Epithelial cell of esophagus (primary cell): ENCODE measurements around the gene GPATCH8.
"Not testable (repeated sequence)": the region's sequence is repeated elsewhere in the genome, so short reads cannot be mapped to it uniquely, and the experiment has no call there.

ENCODE experiments used
- DNase-seq: peaks from one replicate; pipeline ENCODE4 v3.0.0; 2010; ENCODE audit warnings: low read depth
- H3K4me3 ChIP-seq: 2 replicates; pipeline ENCODE4 v1.5.1; 2011; ENCODE audit warnings: mild to moderate bottlenecking, low read length, control low read depth
- TF ChIP-seq, protein P1 (sequence below): IDR thresholded peaks from 2 replicates; pipeline ENCODE4 v1.5.1; 2011; ENCODE audit warnings: low read depth, mild to moderate bottlenecking, low read length, control low read depth, inconsistent platforms; ENCODE audit not compliant: insufficient read depth; ENCODE audit errors: missing control alignments

GPATCH8 gene

DNA sequence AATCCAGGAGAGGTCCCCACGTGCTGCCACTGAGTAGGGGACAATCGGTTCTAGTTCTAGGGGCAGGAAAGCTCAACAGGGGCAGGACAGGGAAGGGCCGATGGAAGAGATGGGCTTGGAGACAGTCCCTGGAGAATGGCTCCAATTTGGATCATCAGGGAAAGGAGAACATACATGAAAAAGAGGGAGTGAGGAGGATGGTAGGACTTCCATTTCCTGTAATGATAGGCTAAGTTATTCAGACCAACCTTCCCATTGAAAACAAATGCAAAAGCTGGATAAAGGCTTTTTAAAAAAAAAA is 20.4 kb upstream of the GPATCH8 start:
- DNase-seq = no peak
- TF ChIP-seq, protein P1, sequence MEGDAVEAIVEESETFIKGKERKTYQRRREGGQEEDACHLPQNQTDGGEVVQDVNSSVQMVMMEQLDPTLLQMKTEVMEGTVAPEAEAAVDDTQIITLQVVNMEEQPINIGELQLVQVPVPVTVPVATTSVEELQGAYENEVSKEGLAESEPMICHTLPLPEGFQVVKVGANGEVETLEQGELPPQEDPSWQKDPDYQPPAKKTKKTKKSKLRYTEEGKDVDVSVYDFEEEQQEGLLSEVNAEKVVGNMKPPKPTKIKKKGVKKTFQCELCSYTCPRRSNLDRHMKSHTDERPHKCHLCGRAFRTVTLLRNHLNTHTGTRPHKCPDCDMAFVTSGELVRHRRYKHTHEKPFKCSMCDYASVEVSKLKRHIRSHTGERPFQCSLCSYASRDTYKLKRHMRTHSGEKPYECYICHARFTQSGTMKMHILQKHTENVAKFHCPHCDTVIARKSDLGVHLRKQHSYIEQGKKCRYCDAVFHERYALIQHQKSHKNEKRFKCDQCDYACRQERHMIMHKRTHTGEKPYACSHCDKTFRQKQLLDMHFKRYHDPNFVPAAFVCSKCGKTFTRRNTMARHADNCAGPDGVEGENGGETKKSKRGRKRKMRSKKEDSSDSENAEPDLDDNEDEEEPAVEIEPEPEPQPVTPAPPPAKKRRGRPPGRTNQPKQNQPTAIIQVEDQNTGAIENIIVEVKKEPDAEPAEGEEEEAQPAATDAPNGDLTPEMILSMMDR = no peak
- no peak overlapping the region for H3K4me3 ChIP-seq

DNA sequence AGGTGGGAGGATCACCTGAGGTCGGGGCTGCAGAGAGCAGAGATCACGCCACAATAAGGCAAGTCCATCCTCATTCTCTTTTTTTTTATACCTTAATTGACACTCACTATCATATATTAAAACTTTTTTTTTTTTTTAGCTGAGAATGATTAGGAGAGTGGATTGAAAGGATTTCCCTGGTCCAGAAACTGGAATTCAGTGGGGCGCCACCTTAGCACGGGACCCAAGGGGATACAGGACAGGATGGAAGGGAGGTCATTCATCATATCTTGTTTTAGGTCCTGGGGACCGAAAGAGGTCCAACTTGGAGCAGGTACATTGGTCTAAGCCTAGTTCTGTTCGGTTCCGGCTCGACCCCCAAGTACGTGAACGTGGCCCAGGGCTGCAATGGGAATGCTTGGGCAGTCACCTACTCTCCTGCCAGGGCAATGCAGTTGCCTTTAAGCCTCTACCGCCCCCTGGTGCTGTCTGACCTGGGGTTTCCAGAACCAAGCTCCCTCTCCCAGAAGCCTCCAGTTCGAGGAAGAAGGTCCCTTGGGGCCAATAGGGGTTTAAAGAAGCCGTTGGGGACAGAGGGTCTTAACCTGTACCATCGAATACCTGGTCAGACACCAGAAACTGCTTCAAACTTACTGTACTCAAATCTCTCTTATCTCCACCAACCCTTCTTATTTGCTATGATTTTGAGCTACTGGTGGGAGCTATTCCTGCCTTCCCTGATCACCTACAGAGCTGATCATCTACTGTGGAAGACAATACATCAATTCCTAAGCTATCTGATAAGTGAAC is 19.9 kb upstream of the GPATCH8 start:
- peak; percentile 73 for DNase-seq
- no peak overlapping the region for H3K4me3 ChIP-seq
- TF ChIP-seq, protein P1 = peak; percentile 76

DNA sequence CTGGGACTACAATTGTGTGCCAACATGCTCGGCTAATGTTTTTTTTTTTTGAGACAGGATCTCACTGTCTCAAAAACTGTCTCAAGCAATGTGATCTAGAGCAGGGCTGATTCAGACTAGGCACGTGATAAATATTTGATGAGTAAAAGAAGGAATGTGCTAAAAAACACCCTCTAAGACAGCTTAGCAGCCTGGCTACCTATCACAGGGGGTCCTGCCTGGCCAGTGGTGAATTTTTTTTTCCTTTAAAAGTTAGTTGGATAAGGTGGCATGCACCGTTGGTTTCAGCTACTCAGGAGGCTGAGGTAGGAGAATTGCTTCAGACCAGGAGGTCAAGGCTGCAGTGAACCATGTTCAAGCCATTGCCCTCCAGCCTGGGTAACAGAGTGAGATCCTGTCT is 14.8 kb upstream of the GPATCH8 start:
- TF ChIP-seq, protein P1 = no peak
- peak; percentile 34 for DNase-seq
- no peak overlapping the region for H3K4me3 ChIP-seq

DNA sequence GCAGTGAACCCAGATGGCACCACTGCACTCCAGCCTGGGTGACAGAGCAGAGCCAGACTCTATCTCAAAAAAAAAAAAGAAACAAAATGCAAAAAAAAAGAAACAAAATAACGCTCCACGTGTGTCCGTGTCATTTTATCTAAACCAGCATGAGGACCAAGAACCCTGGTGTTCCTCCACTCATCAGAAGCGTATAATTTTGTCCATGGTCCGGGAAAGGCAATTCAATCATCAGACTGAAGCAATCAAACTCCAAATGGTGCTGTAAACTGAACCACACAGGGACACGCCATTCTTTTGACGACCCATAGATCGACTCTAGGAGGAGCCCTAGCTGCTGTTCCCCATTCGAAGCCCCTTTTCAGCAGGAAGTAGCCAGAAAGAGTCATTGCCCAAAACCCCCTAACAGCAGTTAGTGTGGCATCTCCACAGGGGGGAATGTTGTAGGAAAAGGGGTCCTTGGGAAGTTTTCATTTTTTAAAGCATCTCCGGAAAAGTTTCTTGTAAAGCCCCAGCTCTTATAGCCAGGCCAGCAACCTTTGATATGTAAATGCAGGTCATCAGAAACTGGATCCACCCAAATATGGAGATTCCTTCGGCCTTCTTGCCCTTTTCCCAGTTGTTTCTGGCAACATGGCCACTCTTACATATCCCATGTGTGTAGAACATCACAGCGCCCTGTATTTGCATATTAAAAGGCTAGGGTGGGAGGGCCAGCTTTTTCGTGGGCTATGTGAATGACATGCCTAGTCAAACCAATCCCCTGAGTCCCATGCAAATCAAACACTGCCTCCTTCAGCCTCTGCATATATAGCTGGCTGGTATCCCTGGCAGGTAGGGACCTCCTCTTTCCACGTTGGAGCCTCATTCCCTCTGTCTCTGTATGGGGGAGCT is 8.3 kb upstream of the GPATCH8 start:
- not testable (repeated sequence) for H3K4me3 ChIP-seq
- peak; percentile 47 for DNase-seq

DNA sequence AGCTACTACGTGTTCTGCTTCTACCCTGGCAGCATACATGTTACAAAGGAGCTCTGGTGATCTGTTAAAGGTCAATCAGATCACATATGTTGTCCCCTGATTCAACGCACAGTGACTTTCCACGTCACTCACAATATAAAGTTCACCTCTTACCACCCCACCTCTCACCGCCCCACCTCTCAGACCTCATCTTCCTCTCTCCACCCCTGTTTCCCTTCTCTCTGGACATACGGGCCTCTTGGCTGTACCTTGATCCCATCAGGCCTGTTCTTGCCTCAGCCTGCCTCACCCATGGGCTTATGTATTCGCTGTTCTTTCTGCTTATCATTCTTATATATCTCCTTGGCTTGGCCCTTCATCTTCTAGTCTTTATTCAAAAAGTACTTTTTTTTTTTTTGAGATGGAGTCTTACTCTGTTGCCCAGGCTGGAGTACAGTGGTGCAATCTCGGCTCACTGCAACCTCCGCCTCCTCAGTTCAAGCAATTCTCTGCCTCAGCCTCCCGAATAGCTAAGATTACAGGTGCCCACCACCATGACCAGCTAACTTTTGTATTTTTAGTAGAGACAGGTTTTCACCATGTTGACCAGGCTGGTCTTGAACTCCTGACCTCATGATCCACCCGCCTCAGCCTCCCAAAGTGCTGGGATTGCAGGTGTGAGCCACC is 3.9 kb upstream of the GPATCH8 start:
- DNase-seq, H3K4me3 ChIP-seq: not testable (repeated sequence)

DNA sequence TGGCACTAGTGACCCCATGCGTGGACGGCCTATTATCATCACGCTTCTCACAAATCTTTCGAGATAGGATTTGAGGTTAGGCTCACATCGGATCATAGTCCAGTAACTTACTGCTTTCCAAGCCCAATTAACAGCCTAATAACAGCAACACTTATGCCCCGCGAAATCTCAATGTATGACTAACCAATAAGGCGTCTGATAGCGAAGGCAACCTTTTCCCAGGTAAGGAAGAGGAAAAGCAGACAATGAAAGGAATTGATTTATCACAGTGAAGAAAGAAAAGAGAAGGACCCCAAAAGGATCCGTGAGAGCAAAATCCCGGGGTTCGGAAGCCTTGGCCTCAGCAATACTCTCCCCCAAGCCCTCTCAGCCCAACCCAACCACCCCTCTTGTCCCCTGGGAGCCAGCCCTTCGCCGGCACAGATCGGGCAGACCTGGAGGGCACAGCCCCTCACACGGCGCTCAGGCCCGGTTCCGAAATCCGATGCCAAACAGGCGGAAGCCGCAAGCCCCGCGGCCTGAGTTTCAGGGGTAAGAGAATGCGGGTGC is 534 bp downstream of the GPATCH8 start:
- peak; percentile 57 for DNase-seq

DNA sequence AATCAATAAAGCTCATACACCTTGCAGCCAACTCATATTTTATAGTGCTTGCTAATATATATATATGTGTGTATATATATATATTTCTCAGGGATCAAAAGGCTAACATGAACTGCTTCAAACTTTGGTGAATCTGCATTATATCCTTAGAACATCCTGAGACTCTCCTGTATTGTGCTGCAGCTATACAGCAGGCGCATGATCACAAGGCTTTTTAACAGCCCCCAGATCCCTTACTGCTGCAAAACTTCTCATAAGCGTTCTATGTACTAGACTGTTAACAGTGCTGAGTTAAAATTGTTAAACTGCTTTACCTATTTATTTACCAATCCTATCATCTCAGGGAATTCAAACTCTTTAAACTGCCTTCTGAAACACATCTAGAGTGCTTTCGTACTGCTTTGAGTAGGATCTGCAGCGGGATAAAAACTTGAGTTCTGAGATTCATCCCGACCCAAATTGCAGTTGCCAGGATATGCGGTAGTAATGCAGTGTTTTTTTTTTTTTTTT is 1.3 kb downstream of the GPATCH8 start:
- DNase-seq = no peak
- H3K4me3 ChIP-seq = peak overlapping the region; percentile 68
- TF ChIP-seq, protein P1 = no peak

More for the DNA sequence above, 534 bp downstream of the GPATCH8 start:
- H3K4me3 ChIP-seq = peak overlapping the region; percentile 68
- TF ChIP-seq, protein P1 = no peak
